GM19240 (cell line): ENCODE measurements around the gene EXT2.

Source experiments
- DNase-seq: peaks from one replicate; pipeline ENCODE4 v3.0.0; 2011; ENCODE audit warnings: low spot score; ENCODE audit not compliant: insufficient read length

EXT2 gene

DNA sequence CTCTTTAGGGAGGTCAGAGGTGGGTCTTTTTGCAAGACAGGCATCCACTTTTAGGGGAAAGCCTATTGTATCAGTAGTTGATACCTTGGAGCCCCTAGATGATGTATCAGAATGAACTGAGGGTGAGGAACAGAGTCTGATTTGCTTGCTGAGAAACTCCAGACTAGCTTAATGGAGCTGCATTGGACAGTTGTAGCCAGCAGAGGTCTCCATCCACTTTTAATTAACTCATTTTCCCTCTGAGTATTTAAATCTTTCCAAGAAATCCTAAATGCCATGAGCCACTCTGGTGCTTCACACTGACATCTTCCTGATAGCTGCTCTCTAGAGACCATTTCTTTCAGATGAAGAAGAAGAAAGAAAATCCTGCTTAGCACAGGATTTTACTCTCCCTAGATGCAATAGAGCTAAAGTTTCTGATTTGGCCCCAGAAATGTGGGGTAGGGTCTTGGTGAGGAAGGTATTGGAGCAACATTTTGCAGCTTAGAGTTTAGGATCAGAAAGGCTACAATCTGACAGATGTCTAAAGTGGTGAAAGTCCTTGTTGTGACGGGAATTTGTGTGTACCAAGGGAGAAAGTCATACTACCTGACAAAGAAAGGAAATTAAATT lies 38.0 kb downstream of the EXT2 start:
- DNase-seq: no peak

DNA sequence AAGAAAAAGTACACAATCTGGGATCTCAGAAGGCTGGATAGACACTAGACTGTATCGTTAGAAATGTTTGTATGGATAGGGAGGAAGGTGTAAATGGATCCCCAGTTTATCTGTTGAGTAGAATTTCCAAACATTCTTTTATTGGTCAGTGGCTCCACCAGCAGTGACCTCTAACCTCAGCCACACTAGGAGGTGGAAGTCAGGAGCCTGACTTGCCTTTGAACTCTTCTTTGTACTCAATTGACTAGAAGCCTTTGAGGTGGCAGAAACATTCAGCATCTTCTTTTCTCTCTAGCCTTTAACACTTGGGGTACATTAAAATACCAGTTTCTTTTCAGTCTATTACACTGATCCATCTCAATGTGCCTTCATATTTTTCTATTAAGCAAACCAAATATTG lies 39.1 kb downstream of the EXT2 start:
- DNase-seq: no peak

DNA sequence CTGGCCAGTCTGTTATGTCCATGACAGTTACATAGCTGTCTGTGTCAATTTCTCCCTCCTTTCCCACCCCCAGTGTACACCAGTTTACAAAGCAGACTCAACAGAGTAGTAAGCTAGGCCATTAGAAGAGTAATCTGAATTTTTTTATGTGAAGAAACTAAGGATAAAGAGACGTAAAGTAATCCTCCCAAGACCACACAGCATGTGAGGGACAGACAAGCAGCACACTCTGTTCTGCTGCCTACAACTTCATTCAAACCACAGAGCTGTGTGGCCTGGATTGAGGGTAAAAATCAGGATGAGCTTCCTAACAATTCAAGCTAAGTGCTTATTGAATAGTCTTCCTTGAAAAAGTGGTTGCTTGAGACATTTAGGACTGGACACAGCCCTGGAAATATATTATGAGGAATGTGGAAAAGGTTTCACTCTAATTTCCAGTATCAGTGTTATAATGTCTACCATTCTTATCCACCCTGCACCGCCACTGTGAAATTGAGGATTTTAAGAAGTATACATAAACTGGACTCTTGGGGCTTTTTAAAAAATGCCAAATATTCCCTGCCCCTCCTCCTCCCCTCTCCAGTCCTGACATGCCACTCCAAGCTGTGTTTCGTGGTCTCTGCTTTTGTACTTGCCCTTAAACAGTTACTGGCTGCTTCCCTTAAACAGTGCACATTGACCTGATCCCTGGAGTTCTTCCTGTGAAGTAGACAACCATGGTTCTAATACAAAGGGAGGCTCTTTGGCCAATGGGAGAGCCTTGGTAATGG lies 40.9 kb downstream of the EXT2 start:
- DNase-seq: no peak

- DNase-seq: no peak
Observed at GRCh38 chr11:44137057-44137456, 41.6 kb downstream of the EXT2 start.

- no peak for DNase-seq
Observed at GRCh38 chr11:44138286-44138685, 42.8 kb downstream of the EXT2 start.

- DNase-seq: no peak
Observed at GRCh38 chr11:44138980-44139379, 43.5 kb downstream of the EXT2 start.

DNA sequence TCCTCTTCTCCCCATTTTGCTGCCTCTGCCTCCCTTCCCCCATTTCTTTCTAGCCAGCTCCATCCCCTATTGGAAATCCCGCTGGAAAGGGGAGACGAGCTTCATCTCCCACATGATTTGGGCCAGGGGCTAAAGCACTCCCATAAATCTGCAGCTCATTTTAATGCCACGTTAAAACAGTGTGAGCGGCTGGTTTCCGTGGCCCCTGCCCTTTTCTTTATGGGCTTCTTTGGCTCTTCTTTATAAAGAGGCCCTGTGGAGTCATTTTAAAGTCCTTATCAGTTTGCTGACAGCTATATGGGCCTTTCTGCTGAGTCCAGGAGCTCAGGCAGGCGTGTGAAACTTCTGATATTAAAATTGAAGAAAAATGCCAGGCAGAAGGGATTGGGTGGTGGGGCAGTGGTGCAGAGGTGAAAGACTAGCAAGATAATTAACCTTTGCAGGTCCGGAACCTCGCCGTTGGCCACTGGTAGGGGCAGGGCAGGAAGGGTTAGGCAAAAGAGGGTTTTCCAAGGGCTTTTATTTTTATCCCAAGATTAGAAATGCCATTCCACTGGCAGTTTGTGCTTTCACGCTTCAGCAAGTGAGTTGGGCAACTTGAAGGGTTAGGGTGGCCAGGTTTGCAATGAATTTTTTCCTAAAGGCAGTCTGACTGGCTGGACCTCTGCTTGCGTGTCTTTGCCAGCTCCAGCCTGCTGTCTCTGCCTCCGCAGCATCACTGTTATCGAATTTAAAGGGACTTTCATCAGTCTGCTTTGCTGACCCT lies 44.3 kb downstream of the EXT2 start:
- no peak for DNase-seq

- no peak for DNase-seq
Observed at GRCh38 chr11:44140372-44140771, 44.9 kb downstream of the EXT2 start.

- no peak for DNase-seq
Observed at GRCh38 chr11:44140805-44141204, 45.3 kb downstream of the EXT2 start.

DNA sequence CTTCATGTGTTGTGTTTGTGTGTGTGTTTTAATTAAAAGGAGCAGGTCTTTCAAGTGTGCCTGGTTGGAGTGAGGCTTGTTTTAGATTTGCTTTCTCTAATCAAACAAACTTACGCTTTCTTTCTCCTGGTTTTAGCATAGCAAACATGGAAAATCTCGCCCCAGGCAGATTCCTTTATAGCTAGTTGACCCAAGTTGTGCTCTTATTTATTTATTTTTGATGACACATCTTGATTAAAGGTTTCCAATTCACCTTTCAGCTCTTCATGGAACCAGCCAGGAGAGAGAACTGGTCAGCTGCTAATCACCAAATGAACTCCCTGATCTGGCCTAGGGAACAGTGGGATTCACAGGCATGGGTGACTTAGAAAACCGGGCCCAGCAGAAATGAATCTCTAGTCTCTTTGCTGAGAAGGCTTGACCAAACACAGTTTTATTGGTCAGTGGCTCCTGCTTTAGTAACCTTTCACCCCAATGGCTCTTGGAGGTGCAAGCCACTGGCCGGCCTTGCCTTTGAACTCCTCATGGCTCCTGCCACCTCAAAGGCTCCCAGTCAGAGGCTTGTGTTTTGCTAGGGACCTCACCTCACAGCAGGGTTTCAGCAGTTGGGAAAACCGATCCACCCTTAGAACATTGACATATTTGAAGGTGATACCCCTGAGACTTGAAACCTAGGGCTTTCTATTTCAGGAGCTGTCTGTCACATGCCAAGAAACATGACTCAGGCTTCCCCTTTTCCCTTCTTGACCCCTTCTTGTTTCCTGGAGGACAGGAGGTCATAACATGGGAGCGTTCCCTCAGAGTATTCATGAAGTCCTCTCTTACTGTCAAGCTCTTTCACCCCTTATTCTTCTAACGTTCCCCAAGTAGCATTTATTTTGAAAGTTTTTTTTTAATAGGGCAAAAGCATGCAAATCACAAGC lies 48.8 kb downstream of the EXT2 start:
- DNase-seq: no peak

GRCh38 chr11:44145011-44145775 lies 49.7 kb downstream of the EXT2 start:
- DNase-seq: no peak

DNA sequence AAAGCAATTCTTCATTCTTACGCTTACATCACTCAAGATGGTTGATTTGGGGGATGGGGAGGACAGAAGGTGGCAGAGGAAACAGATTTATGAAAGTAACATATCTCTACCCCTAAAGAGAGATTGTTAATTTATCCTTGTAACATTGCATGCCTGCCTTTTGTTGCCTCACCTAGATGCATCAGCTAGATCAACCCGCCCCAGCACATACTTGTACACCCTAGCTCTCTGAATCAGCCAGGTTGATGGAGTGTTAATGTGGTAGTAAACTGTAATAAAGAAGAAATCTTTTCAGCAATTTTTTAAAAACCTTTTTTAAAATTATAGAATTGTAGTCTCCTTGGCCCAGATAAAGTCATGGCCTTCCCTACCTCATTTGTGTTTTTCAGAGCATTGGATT lies 51.5 kb downstream of the EXT2 start:
- no peak for DNase-seq

GRCh38 chr11:44147751-44148150 lies 52.3 kb downstream of the EXT2 start:
- no peak for DNase-seq

- DNase-seq: no peak
Observed at GRCh38 chr11:44149651-44150050, 54.2 kb downstream of the EXT2 start.

- DNase-seq: no peak
Observed at GRCh38 chr11:44150401-44150800, 54.9 kb downstream of the EXT2 start.

DNA sequence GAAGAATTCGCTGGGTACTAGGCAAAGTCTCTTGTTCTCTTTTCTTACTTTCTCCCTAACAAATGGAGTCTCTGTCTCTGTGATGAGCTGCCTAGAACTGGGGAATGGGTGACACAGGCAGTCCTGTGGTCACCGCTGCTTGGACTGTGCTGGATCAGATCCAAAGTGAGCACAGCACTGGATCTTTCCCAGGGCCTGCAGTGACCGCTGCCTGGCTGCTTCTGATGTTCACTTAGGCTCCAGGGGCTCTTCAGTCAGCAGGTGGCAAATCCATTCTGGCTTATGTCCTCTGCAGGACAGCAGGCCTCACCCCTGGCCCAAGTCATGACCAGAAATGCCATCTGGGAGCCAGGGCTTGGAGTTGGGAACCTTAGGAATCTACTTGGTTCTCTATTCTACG lies 61.5 kb downstream of the EXT2 start:
- no peak for DNase-seq

DNA sequence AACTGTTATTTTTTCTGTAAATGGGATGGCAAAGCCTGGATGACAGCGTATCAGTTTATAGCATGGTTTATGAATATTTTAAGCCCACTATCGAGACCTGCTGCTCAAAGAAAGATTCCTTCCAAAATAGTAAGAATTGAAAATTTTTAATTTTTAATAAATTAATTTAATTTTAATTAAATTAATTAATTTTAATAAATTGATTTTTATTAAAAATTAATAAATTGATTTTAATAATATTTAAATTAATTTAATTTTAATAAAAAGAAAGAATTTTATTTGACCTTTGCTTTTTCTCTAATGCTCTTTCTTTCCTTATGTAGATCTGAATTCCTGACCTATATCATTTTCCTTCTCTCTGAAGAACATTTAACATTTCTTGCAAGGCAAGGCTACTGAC lies 62.9 kb downstream of the EXT2 start:
- no peak for DNase-seq

GRCh38 chr11:44159848-44160721 lies 64.6 kb downstream of the EXT2 start:
- no peak for DNase-seq

GRCh38 chr11:44162004-44162403 lies 66.5 kb downstream of the EXT2 start:
- no peak for DNase-seq

DNA sequence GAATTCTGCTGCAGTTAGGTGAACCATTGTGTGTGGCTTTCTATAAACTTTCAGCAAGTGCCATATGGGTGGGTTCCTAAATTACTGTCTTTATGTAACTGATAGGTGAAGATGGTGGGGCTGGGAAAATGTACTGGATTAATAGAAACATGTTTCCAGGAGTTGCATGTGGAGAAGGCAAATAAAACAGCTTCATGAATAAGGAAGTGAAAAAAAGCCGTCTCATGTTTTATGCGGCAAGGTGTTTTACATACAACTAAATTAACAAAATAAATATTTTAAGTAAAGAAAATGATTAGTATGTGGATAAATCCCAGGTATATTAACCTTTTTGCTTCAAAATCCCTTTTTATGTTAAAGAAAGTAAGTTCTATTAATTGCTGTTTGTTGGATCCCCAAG lies 67.2 kb downstream of the EXT2 start:
- DNase-seq: no peak
